ENCODE data around the gene EFEMP2.
A peak's percentile ranks its signal among the peaks of the same experiment; 100 is the strongest.

Gene EFEMP2

GRCh38 chr11:65866509-65867283 is 5.9 kb downstream of the EFEMP2 start:
- no peak for DNase-seq (ENCODE audit: low spot score)

DNA sequence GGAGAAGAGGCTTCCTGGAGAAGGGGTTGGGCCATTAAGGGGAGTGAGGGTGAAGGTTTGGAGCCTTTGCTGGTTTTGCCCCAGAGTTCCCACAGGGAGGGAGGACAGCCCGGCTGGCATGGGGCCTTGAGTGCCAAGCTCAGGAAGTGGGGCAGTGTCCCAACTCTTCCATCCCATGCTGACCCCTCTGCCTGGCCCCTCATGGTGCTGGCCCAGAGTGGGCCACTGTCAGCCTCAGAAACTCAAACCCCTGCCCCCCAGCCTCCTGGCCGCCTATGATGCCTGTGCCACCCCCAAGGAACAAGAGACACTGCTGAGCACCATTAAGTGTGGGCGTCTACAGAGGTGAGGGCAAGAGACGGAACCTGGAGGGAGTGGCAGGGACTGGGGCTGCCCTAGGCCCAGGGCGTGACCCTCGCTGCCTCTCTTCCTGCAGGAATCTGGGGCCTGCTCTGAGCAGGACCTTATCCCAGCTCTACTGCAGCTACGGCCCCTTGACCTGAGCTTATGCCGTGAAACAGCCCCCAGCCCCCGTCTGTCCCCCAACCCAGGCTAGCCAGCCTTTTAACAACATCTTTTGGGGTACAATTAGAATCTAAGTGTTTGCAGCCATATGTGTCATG is 6.9 kb downstream of the EFEMP2 start:
- DNase-seq (ENCODE audit: low spot score), result no peak

DNA sequence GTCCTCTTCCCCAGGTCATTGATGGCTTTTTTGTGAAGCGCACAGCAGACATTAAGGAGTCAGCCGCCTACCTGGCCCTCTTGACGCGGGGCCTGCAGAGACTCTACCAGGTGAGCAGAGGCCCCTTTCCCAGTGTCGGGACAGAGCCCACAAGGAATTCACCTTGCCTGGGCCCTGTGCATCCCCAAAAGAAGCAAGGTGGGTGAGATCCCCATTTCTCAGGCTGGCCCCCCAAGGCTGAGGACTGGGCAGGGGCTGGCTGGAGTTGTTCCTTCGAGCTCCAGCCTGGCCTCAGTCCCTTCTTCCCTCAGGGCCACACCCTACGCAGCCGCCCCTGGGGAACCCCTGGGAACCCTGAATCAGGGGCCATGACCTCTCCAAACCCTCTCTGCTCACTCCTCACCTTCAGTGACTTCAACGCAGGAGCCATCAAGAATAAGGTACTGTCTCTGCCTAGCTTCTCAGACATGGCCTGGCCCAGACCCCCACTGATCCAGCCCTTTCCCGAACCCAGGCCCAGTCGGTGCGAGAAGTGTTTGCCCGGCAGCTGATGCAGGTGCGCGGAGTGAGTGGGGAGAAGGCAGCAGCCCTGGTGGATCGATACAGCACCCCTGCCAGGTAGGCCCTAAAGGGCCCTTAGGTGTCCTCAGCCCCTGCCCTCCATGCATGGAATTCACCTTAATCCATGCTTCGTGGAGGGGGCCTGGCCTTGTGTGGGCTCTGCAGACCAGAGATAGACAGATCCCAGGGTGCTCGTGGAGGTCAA is 7.7 kb downstream of the EFEMP2 start:
- DNase-seq (ENCODE audit: low spot score), result no peak

DNA sequence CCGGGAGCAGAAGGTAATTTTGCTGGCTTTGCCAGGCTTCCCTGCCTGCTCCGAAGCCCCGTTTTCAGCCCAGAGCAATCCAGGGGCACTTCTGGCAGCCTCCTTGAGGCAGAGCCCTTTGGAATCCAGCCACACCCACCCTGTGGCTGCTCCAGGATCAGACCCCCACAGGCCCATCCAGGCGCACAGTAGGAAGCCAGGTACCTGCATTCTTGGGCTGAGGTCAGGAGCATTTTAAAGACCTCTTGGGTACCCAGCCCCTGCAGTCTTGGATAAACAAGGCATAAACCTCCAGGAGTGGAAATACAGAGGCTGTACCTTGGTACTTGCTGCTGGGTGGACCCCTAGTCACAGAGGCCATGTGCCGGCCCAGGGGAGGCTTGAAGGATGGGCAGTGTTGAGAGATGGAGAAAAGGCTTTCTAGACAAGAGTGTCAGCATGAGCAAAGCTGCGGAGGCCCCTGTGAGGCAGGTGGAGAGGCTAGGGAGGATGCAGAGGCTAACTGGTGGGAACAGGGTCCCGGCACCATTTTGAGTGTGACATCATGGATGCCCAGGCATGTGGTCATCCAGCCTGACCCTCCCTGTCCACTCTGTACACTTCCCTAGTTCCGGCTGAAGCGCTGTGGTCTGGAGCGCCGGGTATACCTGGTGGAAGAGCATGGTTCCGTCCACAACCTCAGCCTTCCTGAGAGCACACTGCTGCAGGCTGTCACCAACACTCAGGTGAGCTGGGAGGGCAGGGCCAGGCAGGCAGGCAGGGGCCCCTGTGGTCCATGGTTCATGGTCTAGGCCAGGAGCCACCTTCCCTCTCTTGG is 8.5 kb downstream of the EFEMP2 start:
- DNase-seq (ENCODE audit: low spot score), result no peak

- DNase-seq (ENCODE audit: low spot score), result no peak
Measured at GRCh38 chr11:65862941-65863888, 9.4 kb downstream of the EFEMP2 start.

DNA sequence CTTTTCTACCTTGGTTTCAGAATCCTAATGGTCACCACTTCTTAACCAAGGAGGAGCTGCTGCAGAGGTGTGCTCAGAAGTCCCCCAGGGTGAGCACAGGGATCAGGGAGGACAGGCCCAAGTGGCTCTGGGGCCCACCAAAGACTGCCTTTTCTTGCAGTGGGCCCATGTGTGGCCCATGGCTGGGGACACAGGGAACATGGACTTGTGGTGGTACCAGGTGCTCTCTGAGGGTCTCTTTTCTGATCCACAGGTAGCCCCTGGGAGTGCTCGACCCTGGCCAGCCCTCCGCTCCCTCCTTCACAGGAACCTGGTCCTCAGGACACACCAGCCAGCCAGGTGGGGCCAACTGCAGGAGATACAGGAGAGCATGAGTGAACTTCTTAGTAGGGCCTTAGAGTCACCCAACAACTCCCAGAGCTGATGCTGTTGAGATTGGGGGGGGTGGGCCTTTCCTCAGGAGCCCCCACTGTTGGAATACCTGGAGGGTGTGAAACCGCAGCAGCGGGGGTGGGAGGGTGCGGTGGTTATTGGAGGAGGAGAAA is 10.3 kb downstream of the EFEMP2 start:
- DNase-seq (ENCODE audit: low spot score), result no peak

DNA sequence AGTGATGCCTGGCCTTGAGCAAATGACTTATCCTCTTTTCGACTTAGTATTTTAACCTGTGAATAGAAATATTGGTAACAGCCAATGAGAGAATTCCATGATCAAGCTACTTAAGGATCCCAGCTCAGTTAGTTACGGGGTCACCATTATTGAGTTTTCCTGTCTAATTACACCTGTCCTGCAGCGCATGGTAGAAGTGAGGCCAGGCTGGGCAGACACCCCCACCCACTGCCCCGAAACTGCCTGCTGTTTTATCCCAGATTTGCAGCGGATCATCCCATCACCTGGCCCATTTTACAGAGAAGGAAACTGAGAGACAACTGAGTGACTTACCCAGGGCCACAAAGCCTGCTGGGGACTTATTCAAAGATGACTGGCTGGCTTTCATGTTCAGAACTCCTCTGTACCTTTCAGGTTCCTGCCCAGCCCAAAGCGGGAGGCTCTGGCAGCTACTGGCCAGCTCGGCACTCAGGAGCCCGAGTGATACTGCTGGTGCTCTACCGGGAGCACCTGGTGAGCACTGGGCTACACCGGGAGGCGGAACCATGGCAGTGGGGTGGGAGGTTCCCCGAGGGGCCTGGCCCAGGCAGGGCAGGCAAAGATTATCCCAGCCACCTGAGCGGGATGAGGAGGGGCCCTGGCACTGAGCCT is 10.9 kb downstream of the EFEMP2 start:
- no peak for DNase-seq (ENCODE audit: low spot score)

DNA sequence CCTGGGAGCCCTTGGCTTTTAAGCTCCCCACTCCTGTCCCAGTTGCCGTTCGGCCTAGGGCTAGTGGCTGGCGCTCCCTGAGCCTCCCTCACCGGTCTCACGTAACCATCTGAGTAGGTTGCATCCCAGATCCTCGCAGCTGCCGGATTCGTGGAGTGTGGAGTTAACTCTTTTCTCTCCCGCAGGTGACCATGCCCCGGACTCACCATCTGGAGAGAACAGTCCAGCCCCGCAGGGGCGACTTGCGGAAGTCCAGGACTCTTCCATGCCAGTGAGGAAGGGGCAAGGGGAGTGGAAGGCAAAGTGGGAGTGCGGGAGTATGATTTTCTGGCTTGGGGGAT is 11.5 kb downstream of the EFEMP2 start:
- no peak for DNase-seq (ENCODE audit: low spot score)

- peak; percentile 92 for DNase-seq (ENCODE audit: low spot score)
Measured at GRCh38 chr11:65860278-65861164, 12.1 kb downstream of the EFEMP2 start, which contains the start of gene MUS81. Gene MUS81 (plus strand): TSS chr11:65860433. CDS start chr11:65860754, 321 bp downstream.

DNA sequence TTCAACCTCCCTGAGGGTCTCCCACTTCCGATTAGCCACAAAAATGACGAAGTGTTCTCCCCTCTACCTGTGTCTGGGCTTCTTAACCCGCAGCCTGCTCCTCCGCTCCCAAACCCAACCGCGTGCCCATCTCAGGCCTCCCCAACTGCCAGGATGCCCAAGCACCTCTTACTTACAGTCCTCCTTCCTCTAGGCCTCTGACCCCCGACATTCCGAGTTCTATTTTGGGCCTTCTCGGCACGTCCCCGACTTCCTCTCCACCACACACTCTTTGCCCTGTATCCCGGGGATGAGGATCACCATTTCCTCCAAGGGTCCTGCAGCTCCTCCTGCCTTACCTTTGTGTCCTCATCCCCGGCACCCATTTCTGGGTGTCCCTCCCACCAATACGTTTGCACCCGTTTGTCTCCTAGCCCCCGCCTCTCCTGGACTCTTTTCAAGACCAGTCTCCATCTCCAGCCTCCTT is 12.8 kb downstream of the EFEMP2 start:
- DNase-seq (ENCODE audit: low spot score), result no peak

DNA sequence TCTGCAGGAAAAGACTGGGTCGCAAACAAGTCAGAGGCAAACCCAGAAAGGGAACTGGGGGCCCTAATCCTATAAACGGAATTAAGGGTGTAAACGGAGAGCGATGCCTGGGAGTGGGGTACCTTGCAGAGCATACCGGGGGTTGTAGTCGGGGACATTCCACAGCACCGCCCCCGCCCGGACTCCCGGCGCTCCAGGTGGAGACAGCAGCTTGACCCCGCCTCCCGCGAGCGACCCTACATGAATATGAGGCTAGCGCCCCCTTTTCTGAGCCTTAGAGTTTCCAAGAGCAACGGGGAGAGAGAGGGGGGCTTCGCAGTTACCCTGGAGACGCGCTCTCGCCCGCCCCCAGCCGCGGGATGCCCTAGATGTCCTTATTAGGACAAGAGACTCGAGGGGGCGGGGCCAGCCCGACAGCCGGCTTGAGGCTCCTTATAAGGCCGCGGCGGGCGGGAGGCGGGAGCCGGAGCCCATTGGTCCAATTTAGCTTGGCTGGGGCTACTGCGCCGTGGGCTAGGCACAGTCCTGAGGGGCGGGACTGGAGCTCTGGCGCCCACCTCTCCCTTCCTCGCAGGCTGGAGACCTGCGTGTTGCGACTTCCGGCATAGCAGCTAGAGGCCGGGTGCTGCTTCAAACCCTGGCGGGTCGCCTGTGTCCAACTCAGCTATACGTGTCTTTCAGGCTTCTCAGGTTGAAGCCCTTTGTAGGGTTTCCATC is 13.3 kb downstream of the EFEMP2 start:
- peak; percentile 95 for DNase-seq (ENCODE audit: low spot score)

- no peak for DNase-seq (ENCODE audit: low spot score)
Measured at GRCh38 chr11:65858681-65859087, 13.9 kb downstream of the EFEMP2 start.

DNA sequence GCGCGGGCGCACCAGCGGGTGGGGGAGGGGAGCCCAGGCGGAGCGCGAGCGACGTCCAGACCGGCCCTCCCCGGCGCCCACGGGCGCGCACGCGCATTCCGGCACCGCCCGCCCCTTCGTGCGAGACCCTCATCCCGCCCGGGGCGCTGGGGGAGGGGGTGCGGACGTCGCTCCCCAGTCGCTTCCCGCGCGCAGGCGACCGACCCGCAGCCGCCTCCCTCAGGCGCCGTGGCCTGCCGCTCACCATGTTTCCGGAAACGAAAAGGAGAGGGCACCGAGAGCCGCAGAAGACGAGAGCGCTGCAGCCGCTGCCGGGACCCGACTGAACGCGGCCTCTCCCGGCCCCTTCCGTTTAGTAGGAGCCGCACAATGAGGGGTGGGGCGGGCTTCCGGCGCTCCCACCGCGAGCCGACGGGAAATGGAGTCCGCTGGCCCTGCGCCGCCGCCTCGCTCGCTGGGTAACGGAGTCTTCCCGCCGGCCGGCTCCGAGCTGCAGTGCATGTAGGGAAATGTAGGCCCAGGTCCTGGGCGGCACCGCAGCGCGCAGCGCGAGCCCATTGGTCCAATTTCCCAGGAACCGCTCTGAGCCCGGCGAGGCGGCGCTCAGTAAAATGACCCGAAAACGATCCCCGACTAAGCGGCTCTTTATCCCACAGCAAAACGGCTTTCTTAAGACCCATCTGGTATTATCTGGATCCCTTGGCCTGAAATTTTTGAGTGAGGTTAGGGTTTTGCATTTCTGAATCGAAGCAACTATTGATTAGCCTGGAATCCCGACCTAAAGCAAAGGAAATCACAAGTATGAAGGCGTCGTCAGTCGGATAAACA is 14.5 kb downstream of the EFEMP2 start, which contains the start of gene CFL1:
TSS of gene CFL1 (minus strand) at position 328 of the 828 bp plus-strand sequence. CDS start at position 247, 81 bp downstream.
- peak; percentile 93 for DNase-seq (ENCODE audit: low spot score)

- no peak for DNase-seq (ENCODE audit: low spot score)
Measured at GRCh38 chr11:65857500-65857852, 15.1 kb downstream of the EFEMP2 start.

DNA sequence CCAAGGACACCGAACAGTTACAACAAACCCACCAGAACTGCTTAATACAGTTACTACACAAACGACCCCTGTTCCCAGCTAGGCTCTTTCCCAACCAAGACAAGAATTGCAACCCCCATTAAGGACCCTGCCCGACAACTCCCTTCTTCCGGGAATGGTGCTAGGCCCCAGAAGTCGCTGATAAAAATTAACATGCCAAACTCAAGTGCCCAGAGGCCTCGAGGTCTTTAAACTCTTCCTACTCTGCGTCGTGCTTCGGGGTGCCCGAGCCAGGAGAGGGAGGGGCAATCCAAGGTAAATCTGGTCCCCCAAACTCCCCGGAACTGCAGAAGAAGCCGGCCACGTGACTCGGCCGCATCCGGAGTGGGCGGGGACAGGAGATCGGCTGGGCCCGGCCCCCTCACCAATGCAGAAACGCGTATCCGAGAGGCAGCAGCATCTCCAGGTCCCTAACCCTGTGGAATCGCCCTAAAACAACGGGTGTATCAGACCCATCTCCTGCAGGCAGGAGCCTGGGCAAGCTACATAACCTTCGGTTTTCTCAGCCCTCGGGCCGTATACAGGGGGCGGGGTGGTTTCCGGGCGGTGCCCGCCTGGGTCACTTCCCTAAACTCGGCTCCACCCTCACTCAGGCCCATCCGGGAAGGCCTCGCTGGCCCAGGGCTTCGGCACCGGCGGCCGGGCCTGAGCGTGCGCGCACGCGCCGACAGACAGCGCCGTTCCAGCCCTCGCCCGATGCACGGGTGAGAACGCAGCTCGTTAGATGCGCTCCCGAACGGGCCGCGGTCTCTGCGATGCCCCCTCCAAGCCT is 15.7 kb downstream of the EFEMP2 start:
- DNase-seq (ENCODE audit: low spot score), result peak; percentile 74

DNA sequence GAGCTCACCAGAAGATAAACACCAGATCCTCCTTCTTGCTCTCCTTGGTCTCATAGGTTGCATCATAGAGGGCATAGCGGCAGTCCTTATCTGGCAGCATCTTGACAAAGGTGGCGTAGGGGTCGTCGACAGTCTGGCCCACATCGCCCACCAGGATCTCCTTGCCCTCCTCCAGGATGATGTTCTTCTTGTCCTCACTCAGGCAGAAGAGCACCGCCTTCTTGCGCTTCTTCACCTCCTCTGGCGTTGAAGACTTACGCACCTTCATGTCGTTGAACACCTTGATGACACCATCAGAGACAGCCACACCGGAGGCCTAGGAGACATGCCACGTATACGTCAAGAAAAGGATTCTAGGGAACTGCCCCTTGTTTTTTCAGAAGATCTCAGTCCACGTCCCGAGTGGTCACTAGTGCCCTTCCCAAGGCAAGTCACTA is 16.7 kb downstream of the EFEMP2 start:
- no peak for DNase-seq (ENCODE audit: low spot score)

Measured in AG08396 (cell line).